Left renal cortex interstitium (tissue), 4 donors: ENCODE data around the gene URB1. TPM values are rescaled to one million over a fixed set of nuclear protein-coding genes. Genes with fewer than 3 reads are reported as not detected.
"Not testable (repeated sequence)": the region's sequence is repeated elsewhere in the genome, so short reads cannot be mapped to it uniquely, and the experiment has no call there.

Experiments used
- DNase-seq, 4 donors: peaks; one replicate each; pipeline ENCODE4 v3.0.0-alpha.2; 2013; ENCODE audit warnings: low read depth in 4 of 4, low spot score in 2 of 4, missing footprints in 1 of 4
- polyA plus RNA-seq, 4 donors: library from polyadenylated mRNA; unstranded; fragments of 120-200 nt; gene quantifications; one replicate each; pipeline ENCODE4 v1.2.1, GENCODE V29; 2013; ENCODE audit not compliant: insufficient read length in 4 of 4

The URB1 gene, protein sequence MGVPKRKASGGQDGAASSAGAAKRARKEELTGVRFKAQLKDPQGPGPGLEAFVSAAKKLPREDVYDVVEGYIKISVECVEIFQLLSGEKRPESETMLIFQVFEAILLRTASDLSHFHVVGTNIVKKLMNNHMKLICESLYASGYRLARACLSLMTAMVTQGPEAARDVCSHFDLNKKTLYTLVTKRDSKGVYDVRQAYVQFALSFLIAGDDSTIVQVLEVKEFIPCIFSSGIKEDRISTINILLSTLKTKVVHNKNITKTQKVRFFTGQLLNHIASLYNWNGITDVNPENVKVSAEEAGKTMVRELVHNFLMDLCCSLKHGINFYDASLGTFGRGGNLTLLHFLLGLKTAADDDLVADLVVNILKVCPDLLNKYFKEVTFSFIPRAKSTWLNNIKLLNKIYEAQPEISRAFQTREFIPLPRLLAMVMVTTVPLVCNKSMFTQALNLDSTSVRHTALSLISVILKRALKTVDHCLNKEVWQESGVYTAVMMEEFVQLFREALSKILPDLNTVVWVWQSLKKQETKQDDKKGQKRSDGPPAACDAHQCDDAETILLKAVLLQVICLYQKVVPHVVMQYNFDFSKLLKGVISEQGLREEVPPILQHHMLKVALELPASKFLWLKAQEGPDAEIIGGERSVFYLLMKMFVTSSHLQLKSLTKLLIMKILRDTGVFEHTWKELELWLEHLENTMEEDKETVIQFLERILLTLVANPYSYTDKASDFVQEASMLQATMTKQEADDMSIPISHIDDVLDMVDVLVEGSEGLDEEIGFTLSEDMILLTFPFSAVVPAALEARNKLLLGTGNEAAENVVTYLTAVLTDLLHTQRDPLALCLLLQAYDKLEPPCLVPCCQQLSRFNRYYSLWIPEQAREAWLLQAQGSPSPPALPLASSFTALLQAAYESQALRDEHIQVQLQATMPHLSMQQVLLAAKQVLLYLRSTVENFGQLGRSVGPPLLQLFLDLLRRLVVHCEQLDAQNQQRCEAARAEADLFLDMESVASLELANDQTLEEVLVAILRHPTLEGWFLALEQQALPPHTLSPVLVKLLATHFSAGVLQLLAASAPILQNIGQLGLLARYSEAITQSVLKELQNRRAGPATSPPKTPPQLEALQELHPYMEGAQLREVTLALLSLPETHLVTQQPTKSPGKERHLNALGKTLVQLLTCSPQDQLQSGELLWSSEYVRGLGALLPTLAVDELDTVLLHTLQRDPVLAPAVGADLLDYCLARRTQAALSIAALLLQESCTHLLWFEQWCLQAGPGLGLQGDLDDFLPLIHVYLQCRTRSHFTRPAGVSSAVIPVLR (N-terminal part only)
- polyA plus RNA-seq = 10 to 100 TPM in 3 of 4 donors, 1 to 10 TPM in 1; 9.3 to 14.9 (median 12.9) TPM

GRCh38 chr21:32392880-32393676 is at the start of gene URB1:
Gene URB1, minus strand, starts transcription at chr21:32393012. Its CDS starts 102 bp downstream, at chr21:32392910.
- DNase-seq = peak in 2 of 4 donors; percentile 71 to 77

DNA sequence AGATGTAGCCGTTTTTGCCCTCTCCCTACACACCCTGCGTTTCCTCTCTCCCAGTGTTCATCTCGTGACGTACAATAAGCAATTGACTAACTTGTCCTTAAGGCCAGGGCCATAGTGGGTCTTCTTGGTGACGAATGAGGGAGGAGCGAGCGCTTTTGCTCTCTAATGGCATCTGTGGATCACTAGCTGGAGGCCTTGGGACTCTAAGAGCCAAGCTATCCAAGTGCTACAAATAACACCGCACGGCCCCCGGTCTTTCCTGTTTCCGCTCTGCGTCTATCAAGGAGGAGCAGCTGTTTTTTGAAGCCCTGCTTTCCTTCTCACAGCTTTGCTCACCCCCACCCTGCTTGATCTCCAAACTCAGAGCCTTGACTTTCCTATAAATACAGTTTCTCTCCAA is 44.9 kb upstream of the URB1 start:
- no peak for DNase-seq

DNA sequence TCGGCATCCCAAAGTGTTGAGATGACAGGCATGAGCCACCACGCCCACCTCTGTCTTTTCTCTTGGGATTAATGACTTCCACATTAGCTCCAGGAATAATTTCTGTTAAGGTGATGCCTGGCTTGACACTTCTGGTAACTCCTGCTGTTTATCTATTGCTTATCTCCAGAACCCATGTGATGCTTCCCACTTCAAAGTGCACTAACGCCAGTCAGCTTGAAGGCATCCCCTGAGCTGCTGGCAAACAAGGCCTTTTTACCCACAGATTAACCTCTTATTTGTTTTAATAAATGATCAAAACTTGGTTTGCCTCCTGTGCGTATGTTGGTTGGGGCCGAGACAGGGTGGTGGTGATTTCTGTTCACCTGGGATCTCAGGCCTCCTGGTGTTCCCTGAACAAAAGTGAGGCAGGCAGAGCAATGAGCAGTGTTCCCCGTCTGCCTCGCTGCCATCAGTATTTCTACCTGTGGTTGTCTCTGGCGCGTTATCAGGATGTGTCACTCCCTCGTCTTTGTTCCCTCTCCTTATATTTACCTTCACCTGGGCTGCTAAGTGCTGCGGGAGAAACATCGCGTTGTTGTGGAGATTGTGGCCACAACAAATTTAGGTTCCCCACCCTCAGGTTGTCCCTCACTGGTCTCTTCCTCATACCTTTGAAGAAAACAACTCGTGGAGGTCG is 40.3 kb upstream of the URB1 start:
- not testable (repeated sequence) for DNase-seq

GRCh38 chr21:32427958-32428623 is 35.3 kb upstream of the URB1 start:
- DNase-seq = no peak

DNA sequence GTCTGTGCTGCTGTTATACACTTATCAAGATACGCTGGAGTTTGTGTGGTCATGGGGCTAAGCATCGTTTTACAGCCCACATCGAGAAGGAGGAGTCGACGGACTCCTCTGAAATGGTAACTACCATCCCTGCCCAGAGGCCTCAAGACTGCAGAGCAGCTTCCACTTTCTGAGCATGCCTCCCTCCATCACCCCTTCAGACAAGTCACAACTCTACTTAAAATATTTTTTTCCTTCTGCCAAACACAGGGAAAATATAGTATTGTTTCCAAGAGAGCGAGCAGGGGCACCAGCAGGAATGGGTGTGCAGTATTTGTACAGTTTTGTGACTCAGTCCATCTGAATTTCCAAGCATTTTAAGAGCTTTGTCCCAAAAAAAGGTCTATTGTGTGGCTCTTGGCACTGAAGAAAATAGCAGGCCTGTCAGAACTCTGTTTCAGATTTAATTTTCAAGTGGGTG is 33.8 kb upstream of the URB1 start:
- DNase-seq = no peak

- no peak for DNase-seq
Measured at GRCh38 chr21:32426066-32426465, 33.3 kb upstream of the URB1 start.

DNA sequence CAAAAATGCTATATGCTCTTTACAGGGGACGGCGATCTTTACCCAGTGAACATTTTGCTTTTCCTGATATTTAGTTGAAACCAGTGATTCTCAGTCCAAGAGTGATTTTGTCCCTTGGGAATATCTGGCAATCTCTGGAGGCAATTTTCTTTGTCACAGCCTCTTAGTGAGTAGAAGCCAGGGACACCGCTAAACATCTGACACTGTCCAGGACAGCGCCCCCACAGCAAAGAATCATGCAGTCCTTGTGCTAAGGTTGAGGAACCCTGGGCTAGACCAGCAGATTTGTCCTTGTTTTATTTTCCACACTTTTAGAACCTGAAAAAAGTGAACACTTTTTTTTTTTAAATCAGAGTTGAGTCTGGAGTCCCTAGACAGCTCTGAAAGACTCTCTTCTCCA is 32.8 kb upstream of the URB1 start:
- DNase-seq = no peak

- no peak for DNase-seq
Measured at GRCh38 chr21:32424674-32425073, 31.9 kb upstream of the URB1 start.

- DNase-seq = no peak
Measured at GRCh38 chr21:32424191-32424535, 31.4 kb upstream of the URB1 start.

GRCh38 chr21:32423320-32424190 is 30.7 kb upstream of the URB1 start:
- DNase-seq = no peak

GRCh38 chr21:32422064-32422463 is 29.3 kb upstream of the URB1 start:
- no peak for DNase-seq

GRCh38 chr21:32418146-32418545 is 25.3 kb upstream of the URB1 start:
- no peak for DNase-seq

GRCh38 chr21:32415451-32416398 is 22.9 kb upstream of the URB1 start:
- no peak for DNase-seq

DNA sequence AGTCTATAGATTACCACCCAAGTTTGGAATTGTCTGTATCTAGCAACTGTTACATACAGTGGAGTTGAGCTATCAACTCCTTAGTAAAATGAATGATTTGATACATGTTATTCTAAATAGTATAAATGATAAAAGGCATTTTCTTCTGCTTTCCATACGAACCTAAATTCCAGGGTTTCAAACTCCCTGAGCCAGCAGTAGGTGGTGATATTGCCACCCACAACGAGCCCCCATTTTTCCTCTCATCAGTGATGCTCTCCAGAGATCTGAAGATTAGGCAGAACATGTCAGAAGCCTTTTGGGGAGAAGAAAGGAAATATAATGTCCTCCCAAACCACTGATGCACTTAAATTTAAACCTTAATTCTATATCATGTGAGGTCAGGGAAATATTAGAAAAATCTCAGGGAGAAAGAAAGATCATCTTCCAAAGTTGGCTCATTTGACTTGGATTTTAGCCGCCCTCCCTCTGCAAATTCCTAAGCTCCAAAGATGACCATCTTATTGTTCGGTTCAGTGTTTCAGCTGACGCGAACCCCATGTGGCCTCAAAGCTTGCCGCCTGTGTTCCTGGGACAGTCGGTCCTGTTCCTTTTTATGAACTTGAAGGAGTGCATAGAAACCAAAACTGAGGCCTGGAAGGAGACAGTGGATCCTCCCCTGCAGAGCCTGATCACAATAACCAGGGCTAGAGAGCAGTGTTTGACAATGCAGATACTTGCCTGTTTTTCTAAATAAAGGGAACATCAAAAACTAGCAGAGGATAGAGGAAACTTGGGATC is 22.0 kb upstream of the URB1 start:
- DNase-seq = no peak

- no peak for DNase-seq
Measured at GRCh38 chr21:32413697-32414578, 21.1 kb upstream of the URB1 start.
